NCI-H748 (cell line): Measurements from ENCODE around the gene ZNF521.

Experiments
- DNase-seq: peaks from one replicate; lab custom pipeline; 2025; ENCODE audit not compliant: unreplicated experiment; lab: John Stamatoyannopoulos, UW

Gene ZNF521

GRCh38 chr18:25351777-25352628 lies at the start of gene ZNF521:
ZNF521 (minus strand) TSS chr18:25352166; CDS start chr18:25350946, 1,220 bp downstream.
- peak; percentile 97 for DNase-seq

GRCh38 chr18:25399554-25399953 lies 47.6 kb upstream of the ZNF521 start:
- DNase-seq: no peak

- DNase-seq: peak; percentile 35
These were observed 40.2 kb upstream of the ZNF521 start for GRCh38 chr18:25392192-25392591.

GRCh38 chr18:25373432-25374179 lies 21.6 kb upstream of the ZNF521 start:
- no peak for DNase-seq

- no peak for DNase-seq
These were observed 18.4 kb upstream of the ZNF521 start for GRCh38 chr18:25370391-25370790.

- DNase-seq: no peak
These were observed 13.3 kb upstream of the ZNF521 start for GRCh38 chr18:25365242-25365641.

- DNase-seq: no peak
These were observed 12.8 kb upstream of the ZNF521 start for GRCh38 chr18:25364732-25365131.

- peak; percentile 29 for DNase-seq
These were observed 8.4 kb upstream of the ZNF521 start for GRCh38 chr18:25360301-25360899.

- no peak for DNase-seq
These were observed 1.1 kb upstream of the ZNF521 start for GRCh38 chr18:25353080-25353479.

GRCh38 chr18:25352629-25353005 lies 651 bp upstream of the ZNF521 start:
- no peak for DNase-seq

- DNase-seq: peak; percentile 76
These were observed 638 bp downstream of the ZNF521 start for GRCh38 chr18:25351280-25351775.

GRCh38 chr18:25350489-25351251 lies 1.3 kb downstream of the ZNF521 start:
- peak; percentile 87 for DNase-seq

GRCh38 chr18:25349926-25350487 lies 2.0 kb downstream of the ZNF521 start:
- peak; percentile 60 for DNase-seq

- DNase-seq: peak; percentile 65
These were observed 2.6 kb downstream of the ZNF521 start for GRCh38 chr18:25349131-25349925.

- DNase-seq: peak; percentile 25
These were observed 3.4 kb downstream of the ZNF521 start for GRCh38 chr18:25348386-25349130.

- DNase-seq: peak; percentile 27
These were observed 5.4 kb downstream of the ZNF521 start for GRCh38 chr18:25346561-25346960.

GRCh38 chr18:25345081-25345866 lies 6.7 kb downstream of the ZNF521 start:
- DNase-seq: peak; percentile 80

- DNase-seq: no peak
These were observed 10.1 kb downstream of the ZNF521 start for GRCh38 chr18:25341831-25342230.
